ENCODE results near the gene TLR4.

TLR4 gene

DNA sequence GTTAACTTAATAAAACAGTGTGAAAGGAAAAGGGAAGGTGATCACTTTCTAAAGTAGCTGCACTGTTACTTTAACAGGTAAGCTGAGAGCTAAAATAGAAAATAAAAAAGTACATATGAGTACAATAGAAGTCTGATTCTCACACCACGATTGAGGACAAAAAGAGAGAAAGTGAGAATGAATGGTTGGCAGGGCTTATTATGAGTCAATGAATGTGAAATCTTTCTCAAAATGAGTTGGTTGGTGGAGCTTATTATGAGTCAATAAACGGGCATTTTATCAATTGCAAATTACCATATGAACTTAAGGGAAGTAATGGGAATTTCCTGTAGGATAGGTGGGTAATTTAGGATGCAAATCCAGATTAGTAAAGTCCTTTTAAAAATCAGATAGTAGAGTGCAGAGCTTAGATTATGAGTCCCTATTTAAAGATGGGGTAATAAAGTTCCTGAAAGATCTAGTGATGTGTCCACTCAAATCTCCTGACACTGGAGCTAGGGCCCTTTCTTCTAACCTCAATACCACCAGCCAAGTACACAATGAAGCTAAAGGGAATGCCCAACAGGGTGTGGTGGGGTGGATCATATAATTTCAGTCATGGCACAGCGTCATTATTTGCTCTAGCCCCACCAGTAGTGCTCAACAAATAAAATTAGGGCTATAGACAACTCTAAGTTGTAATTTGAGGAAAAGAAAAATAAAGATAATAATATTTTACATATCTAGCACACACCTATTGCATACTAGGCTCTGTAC is 21.1 kb upstream of the TLR4 start:
- 81% methylated on average over 2 of the region's 3 CpGs for WGBS
- no peak overlapping the region for H3K9ac ChIP-seq (ENCODE audit: low read depth, low read length)
- peaks cover under 1% of the 10 kb centered on the region; the same call in 1 of the 2 replicates for H3K9me3 ChIP-seq (ENCODE audit: insufficient read depth, low read depth, low read length)
- H3K27me3 ChIP-seq (ENCODE audit: insufficient read depth, low read length): no peaks in the 10 kb centered on the region
- H3K36me3 ChIP-seq (ENCODE audit: insufficient read depth, low read length): no peaks in the 10 kb centered on the region
- peaks cover 7% of the 10 kb centered on the region; the same call in 1 of the 2 replicates for H3K4me1 ChIP-seq (ENCODE audit: insufficient read depth, low read length)
- no peak overlapping the region for H3K27ac ChIP-seq (ENCODE audit: low read depth, low read length)
- no peak overlapping the region for H3K4me3 ChIP-seq (ENCODE audit: low read length)

GRCh38 chr9:117687532-117687931 is 16.7 kb upstream of the TLR4 start:
- Histone ChIP-seq H3K9ac (ENCODE audit: low read depth, low read length) (no peak overlapping the region), H3K4me1 (ENCODE audit: insufficient read depth, low read length) (peaks cover 7% of the 10 kb centered on the region; the same call in 1 of the 2 replicates), H3K4me3 (ENCODE audit: low read length) (no peak overlapping the region), H3K9me3 (ENCODE audit: insufficient read depth, low read depth, low read length) (peaks cover 11% of the 10 kb centered on the region; the same call in 1 of the 2 replicates), H3K27me3 (ENCODE audit: insufficient read depth, low read length) (no peaks in the 10 kb centered on the region), H3K27ac (ENCODE audit: low read depth, low read length) (no peak overlapping the region), H3K36me3 (ENCODE audit: insufficient read depth, low read length) (no peaks in the 10 kb centered on the region)
- WGBS: 71% methylated on average over 2 of the region's 2 CpGs

DNA sequence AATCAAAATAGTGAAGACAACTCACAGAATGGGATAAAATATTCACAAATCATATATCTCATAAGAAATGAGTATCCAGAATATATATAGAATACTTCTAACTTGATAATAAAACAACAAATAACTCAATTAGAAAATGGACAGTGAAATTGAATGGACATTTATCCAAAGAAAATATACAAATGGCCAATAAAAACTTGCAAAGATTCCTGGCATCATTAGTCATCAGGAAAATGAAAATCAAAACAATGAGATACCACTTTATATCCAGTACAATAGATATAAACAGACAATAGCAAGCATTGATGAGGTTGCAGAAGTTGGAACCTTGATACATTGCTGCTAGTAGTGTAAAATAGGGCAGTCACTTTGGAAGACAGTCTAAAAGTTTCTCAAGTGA is 12.8 kb upstream of the TLR4 start:
- H3K4me1 ChIP-seq (ENCODE audit: insufficient read depth, low read length): peaks cover 7% of the 10 kb centered on the region; the same call in 1 of the 2 replicates

GRCh38 chr9:117696154-117696553 is 8.0 kb upstream of the TLR4 start:
- 100% methylated on average over 1 of the region's 2 CpGs for WGBS
- H3K9me3 ChIP-seq (ENCODE audit: insufficient read depth, low read depth, low read length): 0 out of 2 replicates have a peak, but pooled peaks cover 6% of the 10 kb centered on the region
- no peak overlapping the region for H3K27ac ChIP-seq (ENCODE audit: low read depth, low read length)
- H3K9ac ChIP-seq (ENCODE audit: low read depth, low read length): no peak overlapping the region
- H3K4me3 ChIP-seq (ENCODE audit: low read length): no peak overlapping the region
- H3K27me3 ChIP-seq (ENCODE audit: insufficient read depth, low read length): no peaks in the 10 kb centered on the region
- H3K4me1 ChIP-seq (ENCODE audit: insufficient read depth, low read length): no peaks in the 10 kb centered on the region
- H3K36me3 ChIP-seq (ENCODE audit: insufficient read depth, low read length): no peaks in the 10 kb centered on the region

More for the DNA sequence above, 12.8 kb upstream of the TLR4 start:
- no peak overlapping the region for H3K9ac ChIP-seq (ENCODE audit: low read depth, low read length)
- no peaks in the 10 kb centered on the region for H3K27me3 ChIP-seq (ENCODE audit: insufficient read depth, low read length)
- no peak overlapping the region for H3K4me3 ChIP-seq (ENCODE audit: low read length)
- no peaks in the 10 kb centered on the region for H3K36me3 ChIP-seq (ENCODE audit: insufficient read depth, low read length)
- no peak overlapping the region for H3K27ac ChIP-seq (ENCODE audit: low read depth, low read length)
- H3K9me3 ChIP-seq (ENCODE audit: insufficient read depth, low read depth, low read length): peaks cover 17% of the 10 kb centered on the region; the same call in 1 of the 2 replicates

DNA sequence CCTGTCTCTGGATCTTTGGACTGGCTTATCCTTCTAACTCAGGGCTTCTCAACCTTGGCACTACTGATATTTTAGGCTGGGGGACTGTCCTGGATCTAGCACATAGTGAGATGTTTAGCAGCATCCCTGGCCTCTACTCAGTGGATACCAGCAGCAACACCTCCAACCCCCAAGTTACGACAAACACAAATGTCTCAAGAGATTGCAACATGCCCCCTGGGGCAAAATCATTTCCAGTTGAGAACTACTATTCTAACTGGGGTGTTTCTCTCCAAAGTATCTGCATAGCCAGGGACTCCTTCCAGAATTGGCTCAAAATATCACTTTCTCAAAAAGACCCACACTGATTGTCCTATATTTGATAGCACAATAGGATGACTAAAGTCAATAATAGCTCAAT is 7.2 kb upstream of the TLR4 start:
- no peaks in the 10 kb centered on the region for H3K36me3 ChIP-seq (ENCODE audit: insufficient read depth, low read length)
- H3K27ac ChIP-seq (ENCODE audit: low read depth, low read length): no peak overlapping the region
- 0 out of 2 replicates have a peak, but pooled peaks cover 6% of the 10 kb centered on the region for H3K9me3 ChIP-seq (ENCODE audit: insufficient read depth, low read depth, low read length)
- no peaks in the 10 kb centered on the region for H3K27me3 ChIP-seq (ENCODE audit: insufficient read depth, low read length)
- H3K4me3 ChIP-seq (ENCODE audit: low read length): no peak overlapping the region
- 100% methylated on average over 1 of the region's 1 CpG for WGBS
- no peak overlapping the region for H3K9ac ChIP-seq (ENCODE audit: low read depth, low read length)
- H3K4me1 ChIP-seq (ENCODE audit: insufficient read depth, low read length): no peaks in the 10 kb centered on the region

DNA sequence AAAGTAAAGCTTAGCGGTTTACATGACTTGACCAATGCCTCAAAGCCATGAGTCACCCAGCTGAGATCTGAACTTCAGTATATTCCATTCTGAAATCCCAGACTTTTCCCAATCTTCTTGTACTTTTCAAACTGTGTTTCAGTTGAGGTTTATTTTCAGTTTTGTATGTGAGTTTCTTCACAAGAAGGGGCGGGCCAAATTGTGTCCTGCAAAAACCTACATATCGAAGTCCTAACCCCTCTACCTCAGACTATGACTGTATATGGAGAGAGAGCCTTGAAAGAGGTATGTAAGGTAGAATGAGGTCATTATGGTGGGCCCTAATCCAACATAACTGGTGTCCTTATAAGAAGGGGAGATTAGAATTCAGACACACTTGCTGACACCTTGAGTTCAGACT is 666 bp upstream of the TLR4 start:
- no peaks in the 10 kb centered on the region for H3K36me3 ChIP-seq (ENCODE audit: insufficient read depth, low read length)
- no peak overlapping the region for H3K27ac ChIP-seq (ENCODE audit: low read depth, low read length)
- no peaks in the 10 kb centered on the region for H3K27me3 ChIP-seq (ENCODE audit: insufficient read depth, low read length)
- no peak overlapping the region; the same call in 1 of the 2 replicates for H3K4me3 ChIP-seq (ENCODE audit: low read length)
- no peak overlapping the region for H3K9ac ChIP-seq (ENCODE audit: low read depth, low read length)
- H3K9me3 ChIP-seq (ENCODE audit: insufficient read depth, low read depth, low read length): no peaks in the 10 kb centered on the region
- H3K4me1 ChIP-seq (ENCODE audit: insufficient read depth, low read length): peaks cover 15% of the 10 kb centered on the region
- 100% methylated on average over 1 of the region's 3 CpGs for WGBS

GRCh38 chr9:117704597-117704996 is 394 bp downstream of the TLR4 start:
- Histone ChIP-seq H3K9ac (ENCODE audit: low read depth, low read length) (peak overlapping the region; percentile 7; the same call in 1 of the 2 replicates), H3K4me3 (ENCODE audit: low read length) (peak overlapping the region; percentile 33; the same call in 1 of the 2 replicates), H3K36me3 (ENCODE audit: insufficient read depth, low read length) (no peaks in the 10 kb centered on the region), H3K9me3 (ENCODE audit: insufficient read depth, low read depth, low read length) (no peaks in the 10 kb centered on the region), H3K27ac (ENCODE audit: low read depth, low read length) (no peak overlapping the region), H3K27me3 (ENCODE audit: insufficient read depth, low read length) (no peaks in the 10 kb centered on the region), H3K4me1 (ENCODE audit: insufficient read depth, low read length) (peaks cover 15% of the 10 kb centered on the region)
- 100% methylated on average over 1 of the region's 1 CpG for WGBS

GRCh38 chr9:117705386-117705785 is 1.2 kb downstream of the TLR4 start:
- Histone ChIP-seq H3K4me3 (ENCODE audit: low read length) (peak overlapping the region; percentile 33; the same call in 1 of the 2 replicates), H3K9ac (ENCODE audit: low read depth, low read length) (no peak overlapping the region), H3K27ac (ENCODE audit: low read depth, low read length) (no peak overlapping the region), H3K4me1 (ENCODE audit: insufficient read depth, low read length) (peaks cover 15% of the 10 kb centered on the region), H3K27me3 (ENCODE audit: insufficient read depth, low read length) (no peaks in the 10 kb centered on the region), H3K36me3 (ENCODE audit: insufficient read depth, low read length) (no peaks in the 10 kb centered on the region), H3K9me3 (ENCODE audit: insufficient read depth, low read depth, low read length) (no peaks in the 10 kb centered on the region)
- 96% methylated on average over 1 of the region's 2 CpGs for WGBS

- no peak overlapping the region for H3K9ac ChIP-seq (ENCODE audit: low read depth, low read length)
- no peaks in the 10 kb centered on the region for H3K27me3 ChIP-seq (ENCODE audit: insufficient read depth, low read length)
- peak overlapping the region; percentile 9; the same call in 1 of the 2 replicates for H3K4me3 ChIP-seq (ENCODE audit: low read length)
- no peaks in the 10 kb centered on the region for H3K36me3 ChIP-seq (ENCODE audit: insufficient read depth, low read length)
- H3K27ac ChIP-seq (ENCODE audit: low read depth, low read length): no peak overlapping the region
- no peaks in the 10 kb centered on the region for H3K9me3 ChIP-seq (ENCODE audit: insufficient read depth, low read depth, low read length)
- peaks cover 15% of the 10 kb centered on the region for H3K4me1 ChIP-seq (ENCODE audit: insufficient read depth, low read length)
- 87% methylated on average over 3 of the region's 4 CpGs for WGBS
Measured at GRCh38 chr9:117706421-117707116, 2.4 kb downstream of the TLR4 start.

- no peak overlapping the region for H3K9ac ChIP-seq (ENCODE audit: low read depth, low read length)
- H3K4me1 ChIP-seq (ENCODE audit: insufficient read depth, low read length): peaks cover 15% of the 10 kb centered on the region
- no peak overlapping the region for H3K4me3 ChIP-seq (ENCODE audit: low read length)
- WGBS: 80% methylated on average over 1 of the region's 1 CpG
- no peaks in the 10 kb centered on the region for H3K36me3 ChIP-seq (ENCODE audit: insufficient read depth, low read length)
- H3K9me3 ChIP-seq (ENCODE audit: insufficient read depth, low read depth, low read length): no peaks in the 10 kb centered on the region
- no peaks in the 10 kb centered on the region for H3K27me3 ChIP-seq (ENCODE audit: insufficient read depth, low read length)
- H3K27ac ChIP-seq (ENCODE audit: low read depth, low read length): no peak overlapping the region
Measured at GRCh38 chr9:117707561-117707960, 3.4 kb downstream of the TLR4 start.

- Histone ChIP-seq H3K9ac (ENCODE audit: low read depth, low read length) (no peak overlapping the region), H3K36me3 (ENCODE audit: insufficient read depth, low read length) (peaks cover 3% of the 10 kb centered on the region; the same call in 1 of the 2 replicates), H3K4me1 (ENCODE audit: insufficient read depth, low read length) (peaks cover under 1% of the 10 kb centered on the region; the same call in 1 of the 2 replicates), H3K9me3 (ENCODE audit: insufficient read depth, low read depth, low read length) (no peaks in the 10 kb centered on the region), H3K4me3 (ENCODE audit: low read length) (no peak overlapping the region), H3K27me3 (ENCODE audit: insufficient read depth, low read length) (no peaks in the 10 kb centered on the region), H3K27ac (ENCODE audit: low read depth, low read length) (no peak overlapping the region)
- 100% methylated on average over 1 of the region's 2 CpGs for WGBS
Measured at GRCh38 chr9:117709936-117710335, 5.7 kb downstream of the TLR4 start.

Data from HUES64 (cell line).